GM12878 (cell line): ENCODE measurements around the gene TRHDE. TPM values are rescaled to one million over a fixed set of nuclear protein-coding genes. Genes with fewer than 3 reads are reported as not detected.

Experiments used
- ATAC-seq: fragments of 200-7000 bp; cut with Tn5 transposase; 3 replicates; pipeline ENCODE4 v1.9.1; 2020; ENCODE audit warnings: mild to moderate bottlenecking, moderate library complexity
- BruUV-seq: library from RNA; stranded (reverse); fragments of 400-500 nt; replicated peaks from 2 replicates; lab custom pipeline; 2021; lab: Mats Ljungman, UMichigan
- CTCF ChIA-PET: fragments of 300-600 bp; sonication (Branson Sonifier 250); formaldehyde crosslinking; extraction: SDS; loops from one replicate; lab custom pipeline; 2021; ENCODE audit warnings: inconsistent platforms; lab: Yijun Ruan, JAX
- POLR2A ChIA-PET: fragments of 350-600 bp; formaldehyde crosslinking; extraction: SDS; loops from one replicate; lab custom pipeline; 2021; ENCODE audit warnings: inconsistent platforms; lab: Charles Lee
- RAD21 ChIA-PET: fragments of 300-600 bp; sonication (Branson Sonifier 250); formaldehyde crosslinking; loops from one replicate; lab custom pipeline; 2023; ENCODE audit warnings: antibody characterized with exemption; ENCODE audit not compliant: unreplicated experiment; lab: Charles Lee
- SMC1A ChIA-PET: fragments of 300-600 bp; sonication (Branson Sonifier 250); formaldehyde crosslinking; loops from one replicate; lab custom pipeline; 2023; ENCODE audit not compliant: unreplicated experiment, uncharacterized antibody; lab: Charles Lee
- DNase-seq: peaks from one replicate; pipeline ENCODE4 v3.0.0-alpha.2; 2011; ENCODE audit warnings: low read depth, low spot score
- FAIRE-seq: peaks from 3 replicates; lab custom pipeline; 2011; peaks lifted over from hg19 to GRCh38; lab: Jason Lieb, UNC
- H2AFZ ChIP-seq: 2 replicates; pipeline ENCODE4 v1.6.0; 2011; ENCODE audit warnings: low read depth, low read length, control low read depth; ENCODE audit not compliant: control insufficient read depth
- H3K27ac ChIP-seq: 2 replicates; pipeline ENCODE4 v1.5.1; 2011; ENCODE audit warnings: control low read depth; ENCODE audit not compliant: control insufficient read depth, insufficient read depth
- H3K27me3 ChIP-seq, 2 experiments: replicated peaks in 1 of 2; 2 replicates each; pipeline versions ENCODE4 v1.6.0 to v1.6.1; 2011; ENCODE audit warnings: low read length in 1 of 2; ENCODE audit not compliant: control insufficient read depth in 2 of 2, insufficient read depth in 2 of 2
- H3K36me3 ChIP-seq, 2 experiments: 2 replicates each; pipeline ENCODE4 v1.5.1; 2011; ENCODE audit warnings: low read length in 1 of 2; ENCODE audit not compliant: control insufficient read depth in 2 of 2, insufficient read depth in 2 of 2
- H3K4me1 ChIP-seq: 2 replicates; pipeline ENCODE4 v1.6.1; 2011; ENCODE audit warnings: mild to moderate bottlenecking, low read length, moderate library complexity, mixed read lengths; ENCODE audit not compliant: control insufficient read depth, insufficient read depth
- H3K4me2 ChIP-seq: 2 replicates; pipeline ENCODE4 v1.6.0; 2011; ENCODE audit warnings: control low read depth; ENCODE audit not compliant: control insufficient read depth, insufficient read depth
- H3K4me3 ChIP-seq: fragments of 200-600 bp; sonication (generic); 2 replicates; pipeline ENCODE4 v1.5.1; 2016
- H3K79me2 ChIP-seq: 2 replicates; pipeline ENCODE4 v1.6.0; 2011; ENCODE audit warnings: low read length; ENCODE audit not compliant: control insufficient read depth, insufficient read depth
- H3K9ac ChIP-seq: 2 replicates; pipeline ENCODE4 v1.8.0; 2011; ENCODE audit warnings: low read length, control low read depth, mixed read lengths; ENCODE audit not compliant: control insufficient read depth, insufficient read depth
- H3K9me3 ChIP-seq: replicated peaks from 3 replicates; pipeline ENCODE4 v1.5.1; 2011; ENCODE audit warnings: mild to moderate bottlenecking, low read length; ENCODE audit not compliant: control insufficient read depth, insufficient read depth
- H4K20me1 ChIP-seq: 2 replicates; pipeline ENCODE4 v1.6.0; 2011; ENCODE audit not compliant: control insufficient read depth, insufficient read depth
- CBX5 ChIP-seq: sonication (generic); IDR thresholded peaks from 2 replicates; pipeline ENCODE4 v1.6.1; 2016; ENCODE audit warnings: low read depth, moderate library complexity, mild to moderate bottlenecking, inconsistent platforms
- CREM ChIP-seq: IDR thresholded peaks from 2 replicates; pipeline ENCODE4 v1.6.1; 2014; ENCODE audit warnings: antibody characterized with exemption, low read depth
- DPF2 ChIP-seq: fragments of 450-650 bp; IDR thresholded peaks from 2 replicates; pipeline ENCODE4 v1.6.1; 2017; ENCODE audit warnings: mild to moderate bottlenecking
- KDM1A ChIP-seq: fragments of 200-600 bp; sonication (generic); IDR thresholded peaks from 2 replicates; pipeline ENCODE4 v1.6.1; 2016; ENCODE audit warnings: borderline replicate concordance
- LARP7 ChIP-seq: fragments of 450-650 bp; IDR thresholded peaks from 2 replicates; pipeline ENCODE4 v1.6.1; 2017; ENCODE audit warnings: mild to moderate bottlenecking
- MTA2 ChIP-seq: fragments of 450-650 bp; IDR thresholded peaks from 2 replicates; pipeline ENCODE4 v1.6.1; 2016; ENCODE audit warnings: low read depth, mild to moderate bottlenecking, moderate library complexity
- NKRF ChIP-seq: fragments of 450-650 bp; conservative IDR thresholded peaks from 2 replicates; pipeline ENCODE4 v1.6.1; 2017; ENCODE audit warnings: mild to moderate bottlenecking, moderate library complexity
- NR2C2 ChIP-seq: IDR thresholded peaks from 2 replicates; pipeline ENCODE4 v1.6.1; 2011; ENCODE audit warnings: borderline replicate concordance, low read depth; ENCODE audit not compliant: control insufficient read depth, insufficient read length
- NRF1 ChIP-seq: conservative IDR thresholded peaks from 2 replicates; pipeline ENCODE4 v1.6.1; 2011; ENCODE audit warnings: mild to moderate bottlenecking, low read depth, low read length, improper control_type of control experiment
- SKIL ChIP-seq: fragments of 450-650 bp; IDR thresholded peaks from 2 replicates; pipeline ENCODE4 v1.6.1; 2017; ENCODE audit warnings: mild to moderate bottlenecking, low read depth, inconsistent platforms; ENCODE audit not compliant: poor library complexity, severe bottlenecking
- SP1 ChIP-seq: IDR thresholded peaks from one replicate; pipeline ENCODE4 v1.6.1; 2011; ENCODE audit warnings: low read depth, low read length
- TBL1XR1 ChIP-seq: IDR thresholded peaks from 2 replicates; pipeline ENCODE4 v1.6.1; 2012; ENCODE audit warnings: low read depth, low read length, improper control_type of control experiment
- ZBTB40 ChIP-seq: fragments of 450-650 bp; IDR thresholded peaks from 2 replicates; pipeline ENCODE4 v1.6.1; 2016; ENCODE audit warnings: mild to moderate bottlenecking, moderate library complexity, borderline replicate concordance
- in situ Hi-C: fragments of 300-500 bp; cut with MboI; formaldehyde crosslinking; loops from 9 replicates; pipeline ENCODE4 v1.14.3; 2018; ENCODE audit warnings: mixed read lengths
- intact Hi-C: fragments of 100-400 bp; cut with micrococcal nuclease; formaldehyde crosslinking; loops from one replicate; pipeline ENCODE4 v1.14.2; 2022; ENCODE audit not compliant: unreplicated experiment
- polyA plus RNA-seq, 11 experiments: library from polyadenylated mRNA; depleted of rRNA in 4 of 11; unstranded in 6 of 11; stranded (reverse) in 5 of 11; fragments of >200 nt; fragmentation: Nextera tagmentation in 4 of 11; fragmentation: Illumina TruSeq in 1 of 11; extraction: Ambion mirVana in 4 of 11; extraction: Trizol in 1 of 11; gene quantifications; 1 replicate in 1 of 11; 2 replicates in 10 of 11; pipeline versions ENCODE4 v1.2.1 to v1.2.3, GENCODE V29; 2011 to 2016; ENCODE audit warnings: inconsistent platforms in 2 of 11, missing spikeins in 2 of 11, low read depth in 1 of 11
- total RNA-seq, 4 experiments: library from RNA; depleted of rRNA in 3 of 4; stranded (reverse); fragments of >200 nt in 3 of 4; fragmentation: Illumina TruSeq in 1 of 4; extraction: Trizol in 1 of 4; gene quantifications; 2 replicates each; pipeline versions ENCODE4 v1.2.1 to v1.2.3, GENCODE V29; 2013 to 2021

The TRHDE gene
- total and polyA plus RNA-seq, 10 of the 15 experiments (the other 5 are each of a cell fraction or from before 2014, with no cell fraction given): not detected

- ChIA-PET CTCF (no interaction called here), RAD21 (no interaction called here), SMC1A (no interaction called here), POLR2A (no interaction called here)
- FAIRE-seq (no peak), ATAC-seq (no peak), DNase-seq (no peak)
- Histone ChIP-seq H3K36me3 (no peaks in the 10 kb centered on the region), H4K20me1 (no peaks in the 10 kb centered on the region), H3K9me3 (no peaks in the 10 kb centered on the region), H3K4me3 (no peak overlapping the region), H3K4me2 (no peak overlapping the region), H3K9ac (no peak overlapping the region), H3K4me1 (no peaks in the 10 kb centered on the region), H3K27me3 (no peaks in the 10 kb centered on the region), H3K27ac (no peak overlapping the region), H2AFZ (no peak overlapping the region), H3K79me2 (no peaks in the 10 kb centered on the region)
- no TSS peak for BruUV-seq
- intact Hi-C loops: no loop called here
- TF ChIP-seq LARP7 (no peak), NRF1 (no peak), ZBTB40 (no peak), NR2C2 (no peak), SP1 (no peak), KDM1A (no peak), SKIL (no peak), CBX5 (no peak), CREM (no peak), DPF2 (no peak), TBL1XR1 (no peak), NKRF (no peak), MTA2 (no peak)
- in situ Hi-C loops: no loop called here
Observed at GRCh38 chr12:72228424-72228823, 43.7 kb upstream of the TRHDE start.
